ENCODE results near the gene KCNK3. TPM values are rescaled to one million over a fixed set of nuclear protein-coding genes. Genes with fewer than 3 reads are reported as not detected.

Gene KCNK3
- total RNA-seq, 1 experiment from 2014 or later: not detected

DNA sequence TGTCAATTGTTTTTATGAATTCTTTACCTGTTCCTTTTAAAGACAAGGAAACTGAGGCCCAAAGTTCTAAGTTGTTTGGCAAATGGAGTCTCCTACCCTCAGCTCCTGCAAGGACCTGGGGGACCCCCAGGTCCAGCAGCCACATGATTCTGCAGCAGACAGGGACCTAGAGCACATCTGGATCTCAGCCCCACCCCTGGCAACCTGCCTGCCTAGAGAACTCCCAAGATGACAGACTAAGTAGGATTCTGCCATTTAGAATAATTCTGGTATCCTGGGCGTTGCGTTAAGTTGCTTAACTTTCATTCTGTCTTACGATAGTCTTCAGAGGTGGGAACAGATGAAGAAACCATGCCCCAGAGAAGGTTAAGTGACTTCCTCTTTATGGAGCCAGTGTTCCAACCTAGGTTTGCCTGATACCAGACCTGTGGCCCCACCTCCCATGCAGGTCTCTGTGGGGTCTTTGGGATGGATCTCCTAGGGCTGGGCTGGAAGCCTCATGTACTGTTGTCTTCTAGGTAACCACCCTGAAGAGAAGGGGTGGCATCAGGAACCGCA, 87.8 kb downstream of the KCNK3 start:
- H3K9ac ChIP-seq (ENCODE audit: low read length): no peak overlapping the region
- no peak overlapping the region for H3K27ac ChIP-seq (ENCODE audit: low read length)
- peaks cover 2% of the 10 kb centered on the region for H3K4me1 ChIP-seq (ENCODE audit: low read length)
- H3K9me3 ChIP-seq (ENCODE audit: low read length): no peaks in the 10 kb centered on the region
- no peak for DNase-seq
- H2AFZ ChIP-seq (ENCODE audit: low read length): no peak overlapping the region
- no peak overlapping the region for H3K4me3 ChIP-seq (ENCODE audit: low read length)
- H3K36me3 ChIP-seq (ENCODE audit: insufficient read depth, low read length): peaks cover 8% of the 10 kb centered on the region; the same call in 1 of the 2 replicates
- no peaks in the 10 kb centered on the region for H3K27me3 ChIP-seq (ENCODE audit: low read length)
- H3K4me2 ChIP-seq (ENCODE audit: low read depth, low read length, poor library complexity, severe bottlenecking): no peak overlapping the region
- no peaks in the 10 kb centered on the region for H3K9me2 ChIP-seq (replicated peaks; ENCODE audit: insufficient read depth, low read length)
- no peaks in the 10 kb centered on the region for H4K20me1 ChIP-seq (ENCODE audit: insufficient read depth, low read depth, low read length)
- no peaks in the 10 kb centered on the region for H3K79me2 ChIP-seq (ENCODE audit: low read length)

Small RNA genes lying within 50 kb of the gene (small RNA-seq; reads per million reads assigned to genes)
- not detected for gene AC015977.1

Other genes with a start within 250 kb of the KCNK3 start
- 0.04 and 0.07 TPM in 2 replicates for gene OTOF, start 214.6 kb upstream of the KCNK3 start, total RNA-seq (2014; rRNA removed; shearing (Covaris generic); ENCODE audit: low replicate concordance)
- not detected in 2 replicates for gene CIB4, start 51.4 kb upstream of the KCNK3 start, total RNA-seq (2014; rRNA removed; shearing (Covaris generic); ENCODE audit: low replicate concordance)
- 13.8 and 13.9 TPM in 2 replicates for gene SLC35F6, start 71.6 kb downstream of the KCNK3 start, total RNA-seq (2014; rRNA removed; shearing (Covaris generic); ENCODE audit: low replicate concordance)
- gene CENPA, start 93.3 kb downstream of the KCNK3 start, total RNA-seq (2014; rRNA removed; shearing (Covaris generic); ENCODE audit: low replicate concordance): 10.0 and 21.1 TPM in 2 replicates
- gene DPYSL5, start 155.4 kb downstream of the KCNK3 start, total RNA-seq (2014; rRNA removed; shearing (Covaris generic); ENCODE audit: low replicate concordance): not detected in 2 replicates